CD1c-positive myeloid dendritic cell (primary cell): Measurements from ENCODE around the gene CD109.

Experiments used
- DNase-seq: peaks from one replicate; pipeline ENCODE4 v3.0.0-alpha.2; 2016; ENCODE audit errors: extremely low spot score

Gene CD109

DNA sequence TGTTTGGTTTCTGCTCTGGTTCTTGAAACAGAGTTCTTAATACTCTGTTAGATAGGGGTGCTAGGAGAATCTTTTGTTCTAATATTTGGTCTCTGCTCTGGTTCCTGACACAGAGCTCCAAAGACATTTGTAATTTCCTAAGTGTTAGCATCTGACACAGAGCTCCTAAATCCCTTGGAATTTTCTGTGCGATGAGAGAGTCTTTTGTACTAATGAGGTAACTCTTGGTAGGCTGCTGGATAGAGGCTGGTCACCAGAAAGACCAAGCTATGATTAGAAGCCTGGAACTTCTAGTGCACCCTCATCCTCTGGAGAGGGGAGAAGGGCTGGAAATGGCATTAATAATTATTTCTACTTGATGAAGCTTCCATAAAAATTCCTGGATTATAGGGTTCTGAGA lies 7.7 kb upstream of the CD109 start:
- no peak for DNase-seq

DNA sequence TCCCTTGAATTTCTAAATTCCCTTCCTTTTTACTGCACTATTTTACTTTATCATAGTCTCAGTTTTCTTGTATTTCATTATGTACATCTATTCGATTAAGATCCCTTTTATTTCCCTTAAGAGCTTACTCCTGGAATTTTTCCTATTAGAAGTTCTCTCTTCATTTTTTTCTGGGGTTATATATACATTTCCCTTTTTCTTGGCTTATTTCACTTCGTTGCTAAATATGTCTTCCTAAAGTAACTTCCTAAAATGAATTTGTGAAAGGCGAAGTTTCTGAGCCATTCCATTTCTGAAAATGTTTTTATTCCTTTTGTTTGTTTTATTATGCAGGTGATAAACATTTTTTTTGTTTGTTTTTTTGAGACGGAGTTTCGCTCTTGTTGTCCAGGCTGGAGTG lies 5.9 kb upstream of the CD109 start:
- peak; percentile 49 for DNase-seq

DNA sequence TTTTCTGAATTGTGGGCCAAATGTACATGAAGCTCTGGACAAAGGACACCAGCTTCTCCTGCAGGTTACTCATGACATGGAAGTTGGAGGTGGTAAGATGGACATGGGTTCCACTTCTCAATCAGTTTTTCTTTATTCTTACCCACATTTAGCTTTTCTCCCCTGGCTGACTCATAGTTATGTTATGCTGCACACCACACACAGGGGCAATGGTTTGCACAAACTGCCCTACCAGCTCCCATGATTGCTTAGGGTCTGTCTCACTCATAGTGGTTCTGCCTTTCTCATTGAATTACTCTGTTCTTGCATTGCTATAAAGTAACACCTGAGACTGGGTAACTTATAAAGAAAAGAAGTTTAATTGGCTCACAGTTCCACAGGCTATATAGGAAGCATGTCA lies 4.5 kb upstream of the CD109 start:
- no peak for DNase-seq

- peak; percentile 47 for DNase-seq
These were observed 1.1 kb upstream of the CD109 start for GRCh38 chr6:73694711-73695411.

GRCh38 chr6:73696966-73697655 lies 1.1 kb downstream of the CD109 start:
- peak; percentile 29 for DNase-seq

GRCh38 chr6:73699676-73700459 lies 3.9 kb downstream of the CD109 start:
- DNase-seq: no peak

DNA sequence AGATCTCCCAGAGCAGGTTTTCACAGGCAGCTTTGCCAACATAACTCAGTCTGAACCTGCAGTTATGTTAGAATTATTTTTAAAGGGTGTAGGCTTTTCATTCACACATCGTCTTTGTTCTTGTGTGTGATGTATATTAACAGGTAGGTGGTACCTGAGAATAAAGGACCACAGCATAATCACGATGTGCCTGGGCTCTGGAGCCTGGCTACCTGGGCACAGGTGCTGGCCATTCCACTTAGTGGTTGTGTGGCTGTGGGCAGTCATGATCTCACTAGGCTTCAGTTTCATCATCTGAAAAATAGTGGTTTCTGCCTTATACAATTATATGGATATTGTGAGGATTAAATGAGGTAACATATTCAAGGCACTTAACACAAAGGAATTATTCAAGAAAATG lies 6.4 kb downstream of the CD109 start:
- no peak for DNase-seq

- DNase-seq: no peak
These were observed 7.5 kb downstream of the CD109 start for GRCh38 chr6:73703466-73703865.

DNA sequence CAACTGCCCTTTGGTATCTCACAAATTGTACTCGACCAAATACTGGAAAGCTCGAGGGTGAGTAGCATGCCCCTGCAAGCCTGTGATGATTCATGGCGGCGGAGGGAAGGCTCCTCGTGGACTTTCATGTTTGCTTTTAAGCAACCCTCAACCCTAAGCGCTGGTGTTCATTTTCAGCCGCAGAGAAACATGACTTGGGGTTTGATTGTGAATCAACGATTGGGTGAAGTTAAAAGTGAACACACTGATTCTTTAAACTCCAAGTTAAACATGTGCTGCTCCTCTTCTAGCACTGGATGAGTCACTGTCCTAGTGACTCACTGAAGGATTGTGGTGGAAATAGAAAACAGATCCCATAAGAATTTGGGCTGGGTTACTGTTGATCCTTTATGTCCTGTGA lies 8.3 kb downstream of the CD109 start:
- DNase-seq: no peak

- no peak for DNase-seq
These were observed 8.8 kb downstream of the CD109 start for GRCh38 chr6:73704798-73705197.

DNA sequence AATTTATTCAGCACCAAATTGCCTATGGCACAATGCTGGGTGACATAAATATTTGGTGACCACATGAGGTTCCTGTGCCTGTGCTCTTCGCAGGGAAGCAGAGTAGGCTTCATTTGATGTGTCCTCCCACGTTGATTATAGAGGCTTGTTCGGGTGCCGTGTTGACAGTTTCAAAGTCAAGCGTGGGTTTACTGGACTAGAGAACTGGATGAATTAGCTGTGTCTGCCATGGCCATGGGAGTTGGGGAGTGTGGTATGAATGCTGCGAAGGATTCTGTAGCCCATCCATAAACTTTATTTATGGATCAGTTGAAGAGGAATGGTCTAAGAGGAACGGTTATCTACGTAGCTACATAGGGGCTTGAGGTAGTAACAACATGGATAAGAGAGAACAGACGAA lies 11.0 kb downstream of the CD109 start:
- DNase-seq: no peak

DNA sequence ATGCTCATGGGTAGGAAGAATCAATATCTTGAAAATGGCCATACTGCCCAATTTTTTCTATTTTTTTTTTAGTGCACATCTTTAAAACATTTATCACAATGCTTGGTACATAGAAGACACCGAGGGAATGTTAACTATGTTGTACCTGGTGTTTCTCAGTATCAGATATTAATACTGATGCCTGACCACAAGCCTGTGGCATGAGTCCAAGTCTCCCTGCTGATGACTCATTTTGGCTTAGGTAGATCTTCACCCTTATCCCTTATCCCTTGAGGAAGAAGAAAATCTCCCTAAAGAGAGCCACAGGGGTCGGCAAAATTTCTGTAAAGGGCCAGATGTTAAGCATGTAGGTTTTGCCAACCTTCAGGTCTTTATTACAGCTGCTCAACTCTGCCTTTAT lies 14.5 kb downstream of the CD109 start:
- DNase-seq: no peak

GRCh38 chr6:73710948-73711347 lies 14.9 kb downstream of the CD109 start:
- DNase-seq: no peak

DNA sequence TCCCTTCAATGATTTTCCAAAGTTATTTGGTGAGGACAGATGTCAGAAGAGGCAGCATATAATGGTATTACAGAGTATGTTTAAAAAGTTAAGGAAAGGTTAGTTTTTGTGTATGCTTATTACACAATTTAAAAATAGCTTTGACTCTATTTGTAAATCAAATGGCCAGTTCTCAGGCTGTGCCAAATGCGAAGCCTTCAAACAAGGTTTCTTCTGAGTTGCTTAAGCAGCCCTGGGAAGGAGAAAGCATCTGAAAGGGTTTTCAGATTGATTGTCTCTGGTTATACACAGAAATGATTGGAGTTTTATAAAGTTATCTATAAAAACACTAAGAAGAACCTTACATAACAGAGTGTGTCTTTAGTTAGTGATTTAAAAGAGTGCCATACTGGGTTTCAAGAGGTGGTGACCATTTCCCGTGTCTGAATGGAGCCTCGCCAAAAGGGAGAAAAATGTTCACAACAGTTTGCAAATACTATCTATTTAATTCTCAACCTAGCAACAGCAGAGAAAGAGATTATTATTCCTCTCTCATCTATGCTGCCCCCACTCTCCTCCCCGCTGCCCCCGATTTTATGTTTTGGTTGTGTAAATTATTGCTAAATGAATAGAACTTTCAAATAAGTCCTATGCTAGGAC lies 16.7 kb downstream of the CD109 start:
- no peak for DNase-seq

DNA sequence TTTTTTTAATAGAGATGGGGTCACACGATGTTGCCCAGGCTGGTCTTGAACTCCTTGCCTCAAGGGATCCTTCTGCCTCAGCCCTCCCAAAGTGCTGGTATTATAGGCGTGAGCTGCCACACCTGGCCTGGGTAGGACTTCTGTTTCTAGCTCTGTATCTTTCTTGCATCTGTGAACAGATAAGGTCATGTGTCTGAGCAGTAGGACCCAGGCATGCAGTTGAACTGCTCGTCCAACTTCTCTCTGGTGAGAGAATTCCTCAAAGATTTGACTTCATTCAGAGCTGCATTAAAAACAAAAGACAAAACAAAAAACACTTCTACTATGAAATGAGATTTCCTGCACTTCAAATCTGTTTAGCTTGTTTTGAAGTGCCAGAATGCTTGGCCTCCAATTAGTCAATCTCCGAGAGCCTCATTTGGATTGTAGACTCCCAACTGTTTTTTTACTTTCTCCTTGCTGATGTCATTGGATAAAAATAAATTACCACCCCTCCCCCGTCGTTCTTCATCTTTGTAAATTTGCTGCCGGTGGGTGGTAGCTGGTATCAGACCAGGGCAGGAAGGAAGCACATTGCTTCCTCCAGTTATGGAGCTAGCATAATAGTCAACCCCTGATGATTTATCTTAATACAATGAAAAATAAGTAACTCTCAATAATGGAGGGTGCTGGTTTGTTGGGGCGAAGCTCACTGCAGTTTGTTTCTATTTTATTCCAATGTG lies 17.6 kb downstream of the CD109 start:
- peak; percentile 28 for DNase-seq

DNA sequence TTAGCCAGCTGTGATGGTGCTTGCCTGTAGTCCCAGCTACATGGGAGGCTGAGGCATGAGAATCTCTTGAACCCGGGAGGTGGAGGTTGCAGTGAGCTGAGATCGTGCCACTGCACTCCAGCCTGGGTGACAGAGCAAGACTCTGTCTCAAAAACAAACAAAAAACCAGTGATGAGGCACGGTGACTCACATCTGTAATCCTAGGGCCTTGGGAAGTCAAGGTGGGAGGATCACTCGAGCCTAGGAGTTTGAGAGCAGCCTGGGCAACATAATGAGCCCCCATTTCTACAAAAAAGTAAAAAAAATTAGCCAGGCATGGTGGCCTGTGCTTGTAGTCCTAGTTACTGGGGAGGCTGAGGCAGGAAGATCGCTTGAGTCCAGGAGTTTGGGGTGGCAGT lies 19.1 kb downstream of the CD109 start:
- DNase-seq: peak; percentile 32

GRCh38 chr6:73719046-73719445 lies 23.0 kb downstream of the CD109 start:
- no peak for DNase-seq

- DNase-seq: peak; percentile 60
These were observed 26.5 kb downstream of the CD109 start for GRCh38 chr6:73722318-73723060.

- DNase-seq: peak; percentile 40
These were observed 27.5 kb downstream of the CD109 start for GRCh38 chr6:73723480-73723879.

DNA sequence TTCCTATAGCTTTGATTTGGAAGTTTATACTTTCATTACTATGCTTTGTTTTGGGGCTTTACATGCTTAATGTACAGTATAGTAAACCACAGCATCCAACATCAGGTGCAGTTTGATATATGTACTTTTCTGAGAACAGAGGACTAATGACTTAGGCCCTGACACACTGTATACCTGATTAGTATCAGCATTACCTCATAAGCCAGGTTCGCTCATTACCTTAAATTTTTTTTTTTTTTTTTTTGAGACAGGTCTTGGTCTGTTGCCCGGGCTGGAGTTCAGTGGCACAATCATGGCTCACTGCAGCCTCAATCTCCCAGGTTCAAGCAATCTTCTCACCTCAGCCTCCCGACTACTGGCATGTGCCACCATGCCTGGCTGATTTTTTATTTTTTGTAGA lies 28.4 kb downstream of the CD109 start:
- no peak for DNase-seq

GRCh38 chr6:73725192-73725591 lies 29.2 kb downstream of the CD109 start:
- peak; percentile 80 for DNase-seq
